GM12878 (cell line): ENCODE results near the gene MBNL1. TPM values are rescaled to one million over a fixed set of nuclear protein-coding genes. Genes with fewer than 3 reads are reported as not detected.

ENCODE experiments used
- ATAC-seq: fragments of 200-7000 bp; cut with Tn5 transposase; 3 replicates; pipeline ENCODE4 v1.9.1; 2020; ENCODE audit warnings: mild to moderate bottlenecking, moderate library complexity
- BruUV-seq: library from RNA; stranded (reverse); fragments of 400-500 nt; replicated peaks from 2 replicates; lab custom pipeline; 2021; lab: Mats Ljungman, UMichigan
- CTCF ChIA-PET: fragments of 300-600 bp; sonication (Branson Sonifier 250); formaldehyde crosslinking; extraction: SDS; loops from one replicate; lab custom pipeline; 2021; ENCODE audit warnings: inconsistent platforms; lab: Yijun Ruan, JAX
- POLR2A ChIA-PET: fragments of 350-600 bp; formaldehyde crosslinking; extraction: SDS; loops from one replicate; lab custom pipeline; 2021; ENCODE audit warnings: inconsistent platforms; lab: Charles Lee
- RAD21 ChIA-PET: fragments of 300-600 bp; sonication (Branson Sonifier 250); formaldehyde crosslinking; loops from one replicate; lab custom pipeline; 2023; ENCODE audit warnings: antibody characterized with exemption; ENCODE audit not compliant: unreplicated experiment; lab: Charles Lee
- SMC1A ChIA-PET: fragments of 300-600 bp; sonication (Branson Sonifier 250); formaldehyde crosslinking; loops from one replicate; lab custom pipeline; 2023; ENCODE audit not compliant: unreplicated experiment, uncharacterized antibody; lab: Charles Lee
- DNase-seq: peaks from one replicate; pipeline ENCODE4 v3.0.0-alpha.2; 2011; ENCODE audit warnings: low read depth, low spot score
- FAIRE-seq: peaks from 3 replicates; lab custom pipeline; 2011; peaks lifted over from hg19 to GRCh38; lab: Jason Lieb, UNC
- H2AFZ ChIP-seq: 2 replicates; pipeline ENCODE4 v1.6.0; 2011; ENCODE audit warnings: low read depth, low read length, control low read depth; ENCODE audit not compliant: control insufficient read depth
- H3K27ac ChIP-seq: 2 replicates; pipeline ENCODE4 v1.5.1; 2011; ENCODE audit warnings: control low read depth; ENCODE audit not compliant: control insufficient read depth, insufficient read depth
- H3K27me3 ChIP-seq, 2 experiments: replicated peaks in 1 of 2; 2 replicates each; pipeline versions ENCODE4 v1.6.0 to v1.6.1; 2011; ENCODE audit warnings: low read length in 1 of 2; ENCODE audit not compliant: control insufficient read depth in 2 of 2, insufficient read depth in 2 of 2
- H3K36me3 ChIP-seq, 2 experiments: 2 replicates each; pipeline ENCODE4 v1.5.1; 2011; ENCODE audit warnings: low read length in 1 of 2; ENCODE audit not compliant: control insufficient read depth in 2 of 2, insufficient read depth in 2 of 2
- H3K4me1 ChIP-seq: 2 replicates; pipeline ENCODE4 v1.6.1; 2011; ENCODE audit warnings: mild to moderate bottlenecking, low read length, moderate library complexity, mixed read lengths; ENCODE audit not compliant: control insufficient read depth, insufficient read depth
- H3K4me2 ChIP-seq: 2 replicates; pipeline ENCODE4 v1.6.0; 2011; ENCODE audit warnings: control low read depth; ENCODE audit not compliant: control insufficient read depth, insufficient read depth
- H3K4me3 ChIP-seq: fragments of 200-600 bp; sonication (generic); 2 replicates; pipeline ENCODE4 v1.5.1; 2016
- H3K79me2 ChIP-seq: 2 replicates; pipeline ENCODE4 v1.6.0; 2011; ENCODE audit warnings: low read length; ENCODE audit not compliant: control insufficient read depth, insufficient read depth
- H3K9ac ChIP-seq: 2 replicates; pipeline ENCODE4 v1.8.0; 2011; ENCODE audit warnings: low read length, control low read depth, mixed read lengths; ENCODE audit not compliant: control insufficient read depth, insufficient read depth
- H3K9me3 ChIP-seq: replicated peaks from 3 replicates; pipeline ENCODE4 v1.5.1; 2011; ENCODE audit warnings: mild to moderate bottlenecking, low read length; ENCODE audit not compliant: control insufficient read depth, insufficient read depth
- H4K20me1 ChIP-seq: 2 replicates; pipeline ENCODE4 v1.6.0; 2011; ENCODE audit not compliant: control insufficient read depth, insufficient read depth
- CEBPB ChIP-seq, 2 experiments: fragments of 150-350 bp in 1 of 2; IDR thresholded peaks; 2 replicates each; pipeline ENCODE4 v1.6.1; 2012 to 2014; ENCODE audit warnings: low read depth in 2 of 2, low read length in 2 of 2, borderline replicate concordance in 1 of 2, inconsistent platforms in 1 of 2
- DPF2 ChIP-seq: fragments of 450-650 bp; IDR thresholded peaks from 2 replicates; pipeline ENCODE4 v1.6.1; 2017; ENCODE audit warnings: mild to moderate bottlenecking
- HDAC2 ChIP-seq: fragments of 200-600 bp; sonication (generic); IDR thresholded peaks from 2 replicates; pipeline ENCODE4 v1.6.1; 2017
- IKZF1 ChIP-seq: fragments of 450-650 bp; conservative IDR thresholded peaks from 2 replicates; pipeline ENCODE4 v1.6.1; 2017; ENCODE audit warnings: antibody characterized with exemption, mild to moderate bottlenecking
- NFYA ChIP-seq: IDR thresholded peaks from 2 replicates; pipeline ENCODE4 v1.6.1; 2011; ENCODE audit warnings: low read depth, mild to moderate bottlenecking, low read length, improper control_type of control experiment, borderline replicate concordance
- NR2C2 ChIP-seq: IDR thresholded peaks from 2 replicates; pipeline ENCODE4 v1.6.1; 2011; ENCODE audit warnings: borderline replicate concordance, low read depth; ENCODE audit not compliant: control insufficient read depth, insufficient read length
- ZBED1 ChIP-seq: IDR thresholded peaks from 2 replicates; pipeline ENCODE4 v1.6.1; 2016; ENCODE audit warnings: borderline replicate concordance
- ZZZ3 ChIP-seq: IDR thresholded peaks from 2 replicates; pipeline ENCODE4 v1.6.1; 2011; ENCODE audit warnings: low read depth; ENCODE audit not compliant: control insufficient read depth, insufficient read length
- WGBS: methylation state at CpG from one replicate; pipeline ENCODE4 v1.1.6; 2016; ENCODE audit warnings: low lambda C conversion rate; ENCODE audit not compliant: insufficient replicate concordance, insufficient coverage; ENCODE audit errors: missing lambda C conversion rate; 5-methylcytosine and 5-hydroxymethylcytosine counted together
- in situ Hi-C: fragments of 300-500 bp; cut with MboI; formaldehyde crosslinking; loops from 9 replicates; pipeline ENCODE4 v1.14.3; 2018; ENCODE audit warnings: mixed read lengths
- intact Hi-C: fragments of 100-400 bp; cut with micrococcal nuclease; formaldehyde crosslinking; loops from one replicate; pipeline ENCODE4 v1.14.2; 2022; ENCODE audit not compliant: unreplicated experiment
- polyA plus RNA-seq, 11 experiments: library from polyadenylated mRNA; depleted of rRNA in 4 of 11; unstranded in 6 of 11; stranded (reverse) in 5 of 11; fragments of >200 nt; fragmentation: Nextera tagmentation in 4 of 11; fragmentation: Illumina TruSeq in 1 of 11; extraction: Ambion mirVana in 4 of 11; extraction: Trizol in 1 of 11; gene quantifications; 1 replicate in 1 of 11; 2 replicates in 10 of 11; pipeline versions ENCODE4 v1.2.1 to v1.2.3, GENCODE V29; 2011 to 2016; ENCODE audit warnings: inconsistent platforms in 2 of 11, missing spikeins in 2 of 11, low read depth in 1 of 11
- total RNA-seq, 4 experiments: library from RNA; depleted of rRNA in 3 of 4; stranded (reverse); fragments of >200 nt in 3 of 4; fragmentation: Illumina TruSeq in 1 of 4; extraction: Trizol in 1 of 4; gene quantifications; 2 replicates each; pipeline versions ENCODE4 v1.2.1 to v1.2.3, GENCODE V29; 2013 to 2021
- TF ChIP-seq, protein P1 (sequence below): fragments of 450-650 bp; IDR thresholded peaks from 2 replicates; pipeline ENCODE4 v1.6.1; 2017; ENCODE audit warnings: mild to moderate bottlenecking, moderate library complexity
- TF ChIP-seq, protein P2 (sequence below): IDR thresholded peaks from 2 replicates; pipeline ENCODE4 v1.6.1; 2012; ENCODE audit warnings: low read depth, low read length, improper control_type of control experiment
- TF ChIP-seq, protein P3 (sequence below): IDR thresholded peaks from 2 replicates; pipeline ENCODE4 v1.6.1; 2012; ENCODE audit warnings: low read length, inconsistent platforms
- TF ChIP-seq, protein P4 (sequence below): fragments of 450-650 bp; formaldehyde crosslinking; IDR thresholded peaks from 2 replicates; pipeline ENCODE4 v1.4.0; 2020; ENCODE audit warnings: mild to moderate bottlenecking, moderate library complexity

Gene MBNL1
- total and polyA plus RNA-seq, 10 of the 15 experiments (the other 5 are each of a cell fraction or from before 2014, with no cell fraction given) = 59.6 to 337 (median 143) TPM

DNA sequence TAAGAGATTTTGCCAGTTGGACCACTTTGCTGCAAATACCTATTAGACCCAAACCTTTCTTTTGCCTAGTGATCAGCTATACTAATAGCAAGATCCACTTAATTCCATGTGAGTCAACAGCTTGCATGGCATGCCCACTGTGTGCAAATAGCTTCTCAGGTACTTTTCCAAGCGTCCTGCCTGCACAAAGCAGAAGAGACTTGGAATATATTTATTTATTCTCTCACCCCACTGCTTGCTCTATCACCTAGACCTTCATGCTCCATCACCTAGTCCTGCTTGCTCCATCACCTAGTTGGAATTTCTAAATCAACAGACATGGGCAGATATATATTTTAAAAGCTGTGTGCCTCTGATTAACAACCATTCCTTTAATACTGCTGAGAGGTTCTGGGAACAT lies 47.6 kb downstream of the MBNL1 start (continued):
- TF ChIP-seq, protein P1, sequence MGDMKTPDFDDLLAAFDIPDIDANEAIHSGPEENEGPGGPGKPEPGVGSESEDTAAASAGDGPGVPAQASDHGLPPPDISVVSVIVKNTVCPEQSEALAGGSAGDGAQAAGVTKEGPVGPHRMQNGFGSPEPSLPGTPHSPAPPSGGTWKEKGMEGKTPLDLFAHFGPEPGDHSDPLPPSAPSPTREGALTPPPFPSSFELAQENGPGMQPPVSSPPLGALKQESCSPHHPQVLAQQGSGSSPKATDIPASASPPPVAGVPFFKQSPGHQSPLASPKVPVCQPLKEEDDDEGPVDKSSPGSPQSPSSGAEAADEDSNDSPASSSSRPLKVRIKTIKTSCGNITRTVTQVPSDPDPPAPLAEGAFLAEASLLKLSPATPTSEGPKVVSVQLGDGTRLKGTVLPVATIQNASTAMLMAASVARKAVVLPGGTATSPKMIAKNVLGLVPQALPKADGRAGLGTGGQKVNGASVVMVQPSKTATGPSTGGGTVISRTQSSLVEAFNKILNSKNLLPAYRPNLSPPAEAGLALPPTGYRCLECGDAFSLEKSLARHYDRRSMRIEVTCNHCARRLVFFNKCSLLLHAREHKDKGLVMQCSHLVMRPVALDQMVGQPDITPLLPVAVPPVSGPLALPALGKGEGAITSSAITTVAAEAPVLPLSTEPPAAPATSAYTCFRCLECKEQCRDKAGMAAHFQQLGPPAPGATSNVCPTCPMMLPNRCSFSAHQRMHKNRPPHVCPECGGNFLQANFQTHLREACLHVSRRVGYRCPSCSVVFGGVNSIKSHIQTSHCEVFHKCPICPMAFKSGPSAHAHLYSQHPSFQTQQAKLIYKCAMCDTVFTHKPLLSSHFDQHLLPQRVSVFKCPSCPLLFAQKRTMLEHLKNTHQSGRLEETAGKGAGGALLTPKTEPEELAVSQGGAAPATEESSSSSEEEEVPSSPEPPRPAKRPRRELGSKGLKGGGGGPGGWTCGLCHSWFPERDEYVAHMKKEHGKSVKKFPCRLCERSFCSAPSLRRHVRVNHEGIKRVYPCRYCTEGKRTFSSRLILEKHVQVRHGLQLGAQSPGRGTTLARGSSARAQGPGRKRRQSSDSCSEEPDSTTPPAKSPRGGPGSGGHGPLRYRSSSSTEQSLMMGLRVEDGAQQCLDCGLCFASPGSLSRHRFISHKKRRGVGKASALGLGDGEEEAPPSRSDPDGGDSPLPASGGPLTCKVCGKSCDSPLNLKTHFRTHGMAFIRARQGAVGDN = no peak
- TF ChIP-seq, all 136 proteins: peak for 0

DNA sequence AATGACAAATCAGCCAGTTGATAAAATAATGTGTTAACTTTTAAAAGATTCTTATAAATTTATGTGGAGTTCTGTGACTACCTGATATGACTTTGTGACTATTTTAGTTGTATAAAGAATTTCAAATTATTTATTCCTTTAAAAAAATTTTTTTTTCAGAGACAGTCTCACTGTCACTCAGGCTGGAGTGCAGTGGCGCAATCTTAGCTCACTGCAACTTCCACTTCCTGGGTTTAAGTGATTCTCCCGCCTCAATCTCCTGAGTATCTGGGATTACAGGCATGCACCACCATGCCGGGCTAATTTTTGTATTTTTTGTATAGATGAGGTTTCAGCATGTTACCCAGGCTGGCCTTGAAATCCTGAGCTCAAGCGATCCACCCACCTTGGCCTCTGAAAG lies 48.5 kb downstream of the MBNL1 start:
- SMC1A ChIA-PET = interaction anchor here (0.9 to 6.3 kb wide), 4 partner anchors 10 to 73 kb away, joined by 3 to 72 read pairs (median 27); no protein-coding TSS in a partner anchor
- BruUV-seq = no TSS peak
- peaks cover 90% of the 10 kb centered on the region for H3K79me2 ChIP-seq
- ATAC-seq (no peak), DNase-seq (no peak), FAIRE-seq (no peak)
- no peak overlapping the region for H3K27ac ChIP-seq
- POLR2A ChIA-PET = interaction anchor here (0.7 kb wide), 1 partner anchor 11 kb away, joined by 3 read pairs; no protein-coding TSS in a partner anchor
- H3K4me2 ChIP-seq = no peak overlapping the region
- intact Hi-C loops = no loop called here
- H3K9me3 ChIP-seq = peaks cover 5% of the 10 kb centered on the region
- H2AFZ ChIP-seq = no peak overlapping the region
- RAD21 ChIA-PET = interaction anchor here (0.8 to 2.1 kb wide), 4 partner anchors 12 to 127 kb away, joined by 3 to 12 read pairs (median 4); no protein-coding TSS in a partner anchor
- H4K20me1 ChIP-seq = no peaks in the 10 kb centered on the region
- H3K27me3 ChIP-seq = no peaks in the 10 kb centered on the region
- no peak overlapping the region for H3K4me3 ChIP-seq
- H3K9ac ChIP-seq = no peak overlapping the region
- in situ Hi-C loops = no loop called here
- H3K4me1 ChIP-seq = peaks cover 3% of the 10 kb centered on the region
- CTCF ChIA-PET = interaction anchor here (0.8 to 3.5 kb wide), 3 partner anchors 9 to 127 kb away, joined by 3 to 11 read pairs (median 4); no protein-coding TSS in a partner anchor
- peaks cover 0 to 20% of the 10 kb centered on the region in 2 experiments; a peak in 1 of 4 replicates for H3K36me3 ChIP-seq
- WGBS = 97% methylated on average over 4 of the region's 4 CpGs
- TF ChIP-seq NR2C2 (no peak), IKZF1 (no peak), DPF2 (no peak), HDAC2 (no peak), NFYA (no peak), ZZZ3 (no peak), ZBED1 (no peak), CEBPB (IDR thresholded peaks at IDR 0.05; ENCODE audit: borderline replicate concordance in 1 of 2, low read depth in 2 of 2, low read length in 2 of 2) (no peak)
- TF ChIP-seq, protein P2, sequence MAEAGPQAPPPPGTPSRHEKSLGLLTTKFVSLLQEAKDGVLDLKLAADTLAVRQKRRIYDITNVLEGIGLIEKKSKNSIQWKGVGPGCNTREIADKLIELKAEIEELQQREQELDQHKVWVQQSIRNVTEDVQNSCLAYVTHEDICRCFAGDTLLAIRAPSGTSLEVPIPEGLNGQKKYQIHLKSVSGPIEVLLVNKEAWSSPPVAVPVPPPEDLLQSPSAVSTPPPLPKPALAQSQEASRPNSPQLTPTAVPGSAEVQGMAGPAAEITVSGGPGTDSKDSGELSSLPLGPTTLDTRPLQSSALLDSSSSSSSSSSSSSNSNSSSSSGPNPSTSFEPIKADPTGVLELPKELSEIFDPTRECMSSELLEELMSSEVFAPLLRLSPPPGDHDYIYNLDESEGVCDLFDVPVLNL = no peak
- TF ChIP-seq, protein P3, sequence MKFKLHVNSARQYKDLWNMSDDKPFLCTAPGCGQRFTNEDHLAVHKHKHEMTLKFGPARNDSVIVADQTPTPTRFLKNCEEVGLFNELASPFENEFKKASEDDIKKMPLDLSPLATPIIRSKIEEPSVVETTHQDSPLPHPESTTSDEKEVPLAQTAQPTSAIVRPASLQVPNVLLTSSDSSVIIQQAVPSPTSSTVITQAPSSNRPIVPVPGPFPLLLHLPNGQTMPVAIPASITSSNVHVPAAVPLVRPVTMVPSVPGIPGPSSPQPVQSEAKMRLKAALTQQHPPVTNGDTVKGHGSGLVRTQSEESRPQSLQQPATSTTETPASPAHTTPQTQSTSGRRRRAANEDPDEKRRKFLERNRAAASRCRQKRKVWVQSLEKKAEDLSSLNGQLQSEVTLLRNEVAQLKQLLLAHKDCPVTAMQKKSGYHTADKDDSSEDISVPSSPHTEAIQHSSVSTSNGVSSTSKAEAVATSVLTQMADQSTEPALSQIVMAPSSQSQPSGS = no peak
- TF ChIP-seq, protein P4, sequence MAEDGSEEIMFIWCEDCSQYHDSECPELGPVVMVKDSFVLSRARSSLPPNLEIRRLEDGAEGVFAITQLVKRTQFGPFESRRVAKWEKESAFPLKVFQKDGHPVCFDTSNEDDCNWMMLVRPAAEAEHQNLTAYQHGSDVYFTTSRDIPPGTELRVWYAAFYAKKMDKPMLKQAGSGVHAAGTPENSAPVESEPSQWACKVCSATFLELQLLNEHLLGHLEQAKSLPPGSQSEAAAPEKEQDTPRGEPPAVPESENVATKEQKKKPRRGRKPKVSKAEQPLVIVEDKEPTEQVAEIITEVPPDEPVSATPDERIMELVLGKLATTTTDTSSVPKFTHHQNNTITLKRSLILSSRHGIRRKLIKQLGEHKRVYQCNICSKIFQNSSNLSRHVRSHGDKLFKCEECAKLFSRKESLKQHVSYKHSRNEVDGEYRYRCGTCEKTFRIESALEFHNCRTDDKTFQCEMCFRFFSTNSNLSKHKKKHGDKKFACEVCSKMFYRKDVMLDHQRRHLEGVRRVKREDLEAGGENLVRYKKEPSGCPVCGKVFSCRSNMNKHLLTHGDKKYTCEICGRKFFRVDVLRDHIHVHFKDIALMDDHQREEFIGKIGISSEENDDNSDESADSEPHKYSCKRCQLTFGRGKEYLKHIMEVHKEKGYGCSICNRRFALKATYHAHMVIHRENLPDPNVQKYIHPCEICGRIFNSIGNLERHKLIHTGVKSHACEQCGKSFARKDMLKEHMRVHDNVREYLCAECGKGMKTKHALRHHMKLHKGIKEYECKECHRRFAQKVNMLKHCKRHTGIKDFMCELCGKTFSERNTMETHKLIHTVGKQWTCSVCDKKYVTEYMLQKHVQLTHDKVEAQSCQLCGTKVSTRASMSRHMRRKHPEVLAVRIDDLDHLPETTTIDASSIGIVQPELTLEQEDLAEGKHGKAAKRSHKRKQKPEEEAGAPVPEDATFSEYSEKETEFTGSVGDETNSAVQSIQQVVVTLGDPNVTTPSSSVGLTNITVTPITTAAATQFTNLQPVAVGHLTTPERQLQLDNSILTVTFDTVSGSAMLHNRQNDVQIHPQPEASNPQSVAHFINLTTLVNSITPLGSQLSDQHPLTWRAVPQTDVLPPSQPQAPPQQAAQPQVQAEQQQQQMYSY (CRISPR knock-in tag) = no peak
